Endothelial cell of umbilical vein (primary cell): Measurements from ENCODE around the gene ADTRP. TPM values are rescaled to one million over a fixed set of nuclear protein-coding genes. Genes with fewer than 3 reads are reported as not detected.

Experiments
- BruUV-seq: library from RNA; stranded (reverse); fragments of 400-500 nt; replicated peaks from 2 replicates; lab custom pipeline; 2021; lab: Mats Ljungman, UMichigan
- CTCF ChIA-PET: fragments of 300-600, 350-600 bp; sonication (Branson Sonifier 250); formaldehyde crosslinking; loops from one replicate; lab custom pipeline; 2021; ENCODE audit warnings: antibody characterized with exemption, inconsistent platforms; lab: Charles Lee
- POLR2A ChIA-PET: fragments of 300-600, 350-600 bp; sonication (Branson Sonifier 250); formaldehyde crosslinking; loops from one replicate; lab custom pipeline; 2021; ENCODE audit warnings: antibody characterized with exemption, inconsistent platforms; lab: Charles Lee
- DNase-seq: peaks from one replicate; pipeline ENCODE4 v3.0.0-alpha.2; 2011; ENCODE audit warnings: low read depth, low spot score
- FAIRE-seq: peaks from 2 replicates; lab custom pipeline; 2011; peaks lifted over from hg19 to GRCh38; lab: Jason Lieb, UNC
- H2AFZ ChIP-seq: 2 replicates; pipeline ENCODE4 v1.6.0; 2012; ENCODE audit warnings: low read depth, low read length, control low read depth, inconsistent platforms
- H3K27ac ChIP-seq: 2 replicates; pipeline ENCODE4 v1.5.1; 2011; ENCODE audit warnings: low read depth, mild to moderate bottlenecking, control low read depth, low read length, moderate library complexity; ENCODE audit not compliant: insufficient read depth
- H3K27me3 ChIP-seq, 2 experiments: 2 replicates each; pipeline versions ENCODE4 v1.6.0 to v1.6.1; 2011; ENCODE audit warnings: low read length in 2 of 2, mixed read lengths in 1 of 2; ENCODE audit not compliant: control insufficient read depth in 2 of 2, insufficient read depth in 2 of 2
- H3K36me3 ChIP-seq, 2 experiments: 2 replicates in 1 of 2; 3 replicates in 1 of 2; pipeline ENCODE4 v1.5.1; 2011; ENCODE audit warnings: low read length in 2 of 2, mild to moderate bottlenecking in 1 of 2, moderate library complexity in 1 of 2; ENCODE audit not compliant: control insufficient read depth in 2 of 2, insufficient read depth in 2 of 2; ENCODE audit errors: extremely low read depth in 1 of 2
- H3K4me1 ChIP-seq: 3 replicates; pipeline ENCODE4 v1.5.1; 2011; ENCODE audit warnings: mild to moderate bottlenecking, low read length; ENCODE audit not compliant: control insufficient read depth, insufficient read depth; ENCODE audit errors: extremely low read depth
- H3K4me2 ChIP-seq: 2 replicates; pipeline ENCODE4 v1.6.1; 2011; ENCODE audit warnings: low read length, control low read depth, mixed read lengths; ENCODE audit not compliant: insufficient read depth
- H3K4me3 ChIP-seq, 3 experiments: fragments of 200-600 bp in 1 of 3; sonication (generic), shearing (Covaris generic) in 1 of 3; replicated peaks in 1 of 3; 2 replicates each; pipeline ENCODE4 v1.5.1; 2011 to 2016; ENCODE audit warnings: control low read depth in 3 of 3, low read length in 3 of 3, mild to moderate bottlenecking in 2 of 3, inconsistent platforms in 1 of 3, low read depth in 1 of 3, moderate library complexity in 1 of 3; ENCODE audit not compliant: insufficient read depth in 1 of 3
- H3K79me2 ChIP-seq: 2 replicates; pipeline ENCODE4 v1.6.0; 2012; ENCODE audit warnings: low read length, inconsistent platforms; ENCODE audit not compliant: control insufficient read depth, insufficient read depth
- H3K9ac ChIP-seq: replicated peaks from 2 replicates; pipeline ENCODE3; 2011; ENCODE audit warnings: low read length, control low read depth; ENCODE audit not compliant: insufficient read depth; ENCODE audit errors: extremely low read depth
- H3K9me1 ChIP-seq: replicated peaks from 3 replicates; pipeline ENCODE4 v1.6.0; 2011; ENCODE audit warnings: mild to moderate bottlenecking, low read length; ENCODE audit not compliant: control insufficient read depth, insufficient read depth; ENCODE audit errors: extremely low read depth
- H3K9me3 ChIP-seq: replicated peaks from 2 replicates; pipeline ENCODE4 v1.5.1; 2012; ENCODE audit warnings: low read length, inconsistent platforms; ENCODE audit not compliant: control insufficient read depth, insufficient read depth
- H4K20me1 ChIP-seq: replicated peaks from 2 replicates; pipeline ENCODE3; 2011; ENCODE audit warnings: mild to moderate bottlenecking, low read length; ENCODE audit not compliant: control insufficient read depth, insufficient read depth; ENCODE audit errors: extremely low read depth
- CTCF ChIP-seq, 2 donors: IDR thresholded peaks; 1 replicate in 1 of 2; 2 replicates in 1 of 2; pipeline ENCODE4 v1.5.1; 2011; ENCODE audit warnings: low read length in 2 of 2, mild to moderate bottlenecking in 2 of 2, moderate library complexity in 2 of 2, control low read depth in 1 of 2, inconsistent platforms in 1 of 2, low read depth in 1 of 2; ENCODE audit not compliant: insufficient read depth in 1 of 2; ENCODE audit errors: extremely low read depth in 1 of 2
- EZH2 ChIP-seq: IDR thresholded peaks from 2 replicates; pipeline ENCODE4 v1.6.1; 2012; ENCODE audit warnings: borderline replicate concordance, low read depth, mild to moderate bottlenecking, moderate library complexity, low read length, inconsistent platforms; ENCODE audit not compliant: severe bottlenecking
- FOS ChIP-seq: IDR thresholded peaks from 2 replicates; pipeline ENCODE4 v1.6.1; 2011; ENCODE audit warnings: mild to moderate bottlenecking, low read length, moderate library complexity, borderline replicate concordance; ENCODE audit not compliant: insufficient read depth
- GATA2 ChIP-seq: IDR thresholded peaks from 2 replicates; pipeline ENCODE4 v1.7.0; 2011; ENCODE audit warnings: low read depth, mild to moderate bottlenecking, moderate library complexity, mixed read lengths, low read length; ENCODE audit not compliant: insufficient read length, insufficient read depth
- JUN ChIP-seq: IDR thresholded peaks from 2 replicates; pipeline ENCODE4 v1.6.1; 2011; ENCODE audit warnings: borderline replicate concordance, low read depth; ENCODE audit not compliant: insufficient read length, insufficient read depth
- MAX ChIP-seq: IDR thresholded peaks from 2 replicates; pipeline ENCODE4 v1.6.1; 2011; ENCODE audit not compliant: insufficient read depth, insufficient read length
- MYC ChIP-seq: IDR thresholded peaks from one replicate; pipeline ENCODE4 v1.6.1; 2011; ENCODE audit warnings: mild to moderate bottlenecking, low read depth, low read length
- POLR2A ChIP-seq: IDR thresholded peaks from 2 replicates; pipeline ENCODE4 v1.6.1; 2012; ENCODE audit warnings: low read depth, mild to moderate bottlenecking, control low read depth, low read length
- POLR2AphosphoS5 ChIP-seq: IDR thresholded peaks from 2 replicates; pipeline ENCODE4 v1.6.1; 2012; ENCODE audit warnings: low read depth, mild to moderate bottlenecking, control low read depth, low read length, moderate library complexity; ENCODE audit not compliant: insufficient read depth
- dilution Hi-C: fragments of 300-500 bp; cut with MboI; formaldehyde crosslinking; loops from one replicate; pipeline ENCODE4 v1.15.0; 2019; ENCODE audit warnings: low sequenced_read_pairs; ENCODE audit not compliant: extremely low pct_ligation_motif_present
- intact Hi-C: fragments of 100-400 bp; cut with micrococcal nuclease; formaldehyde crosslinking; loops from one replicate; pipeline ENCODE4 v1.10.0; 2022
- polyA plus RNA-seq, 4 experiments: library from polyadenylated mRNA; depleted of rRNA in 3 of 4; stranded (reverse) in 3 of 4; unstranded in 1 of 4; fragments of >200 nt; gene quantifications; 2 replicates each; pipeline versions ENCODE4 v1.2.1 to v1.2.3, GENCODE V29; 2011 to 2012; ENCODE audit warnings: missing spikeins in 1 of 4
- total RNA-seq: library from RNA; stranded (reverse); gene quantifications from 2 replicates; pipeline ENCODE4 v1.2.3, GENCODE V29; 2021

Gene ADTRP
- total and polyA plus RNA-seq, 2 donors (not counting 3 experiments of a cell fraction or from before 2014, with no cell fraction given): 3.3 to 4.4 TPM

- ChIA-PET POLR2A (no interaction called here), CTCF (interaction anchor here (1.0 kb wide), 1 partner anchor 68 kb away, joined by 3 read pairs; no protein-coding TSS in a partner anchor)
- H3K4me3 ChIP-seq: no peak overlapping the region
- intact Hi-C loops (loop anchor here (10.0 kb wide), 1 partner anchor 725 kb away; no protein-coding TSS in a partner anchor), dilution Hi-C loops (loop anchor here (25.0 kb wide), 1 partner anchor 527 kb away; the partner anchor contains the start of gene EDN1)
- H3K36me3 ChIP-seq: no peaks in the 10 kb centered on the region
- no peak for FAIRE-seq
- H3K9me3 ChIP-seq: no peaks in the 10 kb centered on the region
- no TSS peak for BruUV-seq
- H3K4me1 ChIP-seq: peaks cover 14% of the 10 kb centered on the region
- H2AFZ ChIP-seq: no peak overlapping the region
- TF ChIP-seq JUN: no peak
- no peak for TF ChIP-seq GATA2
- TF ChIP-seq POLR2AphosphoS5: no peak
- no peak for TF ChIP-seq EZH2
- TF ChIP-seq FOS: no peak
- TF ChIP-seq MYC: no peak
- TF ChIP-seq MAX: no peak
- TF ChIP-seq POLR2A: no peak
- no peak for TF ChIP-seq CTCF (IDR thresholded peaks at IDR 0.05; ENCODE audit: extremely low read depth in 1 of 2, insufficient read depth in 1 of 2, low read depth in 1 of 2, low read length in 2 of 2)
- no peak overlapping the region for H3K9ac ChIP-seq
- no peak overlapping the region for H3K27ac ChIP-seq
- no peak overlapping the region for H3K4me2 ChIP-seq
- DNase-seq: no peak
- H4K20me1 ChIP-seq: no peaks in the 10 kb centered on the region
- H3K27me3 ChIP-seq: no peaks in the 10 kb centered on the region
- H3K79me2 ChIP-seq: no peaks in the 10 kb centered on the region
- H3K9me1 ChIP-seq: no peaks in the 10 kb centered on the region
Measured at GRCh38 chr6:11760015-11760473, 18.6 kb downstream of the ADTRP start.
